Ascending aorta (tissue), 2 donors: Measurements from ENCODE around the gene JMJD6. TPM values are rescaled to one million over a fixed set of nuclear protein-coding genes. Genes with fewer than 3 reads are reported as not detected.

Experiments
- DNase-seq, 2 donors: peaks; one replicate each; pipeline ENCODE4 v3.0.0-alpha.2; 2019; ENCODE audit warnings: low spot score in 2 of 2
- H3K27ac ChIP-seq, 2 donors: fragments of 200-600 bp; sonication (generic); one replicate each; pipeline ENCODE4 v1.5.1; 2016 to 2017; ENCODE audit warnings: mild to moderate bottlenecking in 1 of 2
- H3K27me3 ChIP-seq: fragments of 200-600 bp; sonication (generic); one replicate; pipeline ENCODE4 v1.5.1; 2017
- H3K36me3 ChIP-seq, 2 donors: fragments of 200-600 bp; sonication (generic); one replicate each; pipeline ENCODE4 v1.5.1; 2016
- H3K4me1 ChIP-seq, 2 donors: fragments of 200-600 bp; sonication (generic); one replicate each; pipeline ENCODE4 v1.5.1; 2016 to 2017; ENCODE audit warnings: mild to moderate bottlenecking in 1 of 2
- H3K4me3 ChIP-seq, 2 donors: fragments of 200-600 bp; sonication (generic); one replicate each; pipeline ENCODE4 v1.5.1; 2016 to 2017; ENCODE audit warnings: mild to moderate bottlenecking in 1 of 2
- H3K9me3 ChIP-seq, 2 donors: fragments of 200-600 bp; sonication (generic); one replicate each; pipeline ENCODE4 v1.5.1; 2016
- intact Hi-C: fragments of 100-400 bp; cut with DNase I; formaldehyde crosslinking; loops from one replicate; pipeline ENCODE4 v1.15.1; 2023
- total RNA-seq: library from RNA; depleted of rRNA; stranded (reverse); fragments of >200 nt; gene quantifications from one replicate; pipeline ENCODE4 v1.1.0, GENCODE V29; 2016
- TF ChIP-seq, protein P1 (sequence below), 3 experiments: fragments of 200-600 bp in 2 of 3; fragments of 450-650 bp in 1 of 3; sonication (generic) in 2 of 3; IDR thresholded peaks; one replicate each; pipeline ENCODE4 v1.5.1; 2016 to 2019; ENCODE audit warnings: antibody characterized with exemption in 3 of 3, mild to moderate bottlenecking in 1 of 3, moderate library complexity in 1 of 3

JMJD6 gene
- total RNA-seq, 1 donor from 2014 or later: 29.4 TPM

DNA sequence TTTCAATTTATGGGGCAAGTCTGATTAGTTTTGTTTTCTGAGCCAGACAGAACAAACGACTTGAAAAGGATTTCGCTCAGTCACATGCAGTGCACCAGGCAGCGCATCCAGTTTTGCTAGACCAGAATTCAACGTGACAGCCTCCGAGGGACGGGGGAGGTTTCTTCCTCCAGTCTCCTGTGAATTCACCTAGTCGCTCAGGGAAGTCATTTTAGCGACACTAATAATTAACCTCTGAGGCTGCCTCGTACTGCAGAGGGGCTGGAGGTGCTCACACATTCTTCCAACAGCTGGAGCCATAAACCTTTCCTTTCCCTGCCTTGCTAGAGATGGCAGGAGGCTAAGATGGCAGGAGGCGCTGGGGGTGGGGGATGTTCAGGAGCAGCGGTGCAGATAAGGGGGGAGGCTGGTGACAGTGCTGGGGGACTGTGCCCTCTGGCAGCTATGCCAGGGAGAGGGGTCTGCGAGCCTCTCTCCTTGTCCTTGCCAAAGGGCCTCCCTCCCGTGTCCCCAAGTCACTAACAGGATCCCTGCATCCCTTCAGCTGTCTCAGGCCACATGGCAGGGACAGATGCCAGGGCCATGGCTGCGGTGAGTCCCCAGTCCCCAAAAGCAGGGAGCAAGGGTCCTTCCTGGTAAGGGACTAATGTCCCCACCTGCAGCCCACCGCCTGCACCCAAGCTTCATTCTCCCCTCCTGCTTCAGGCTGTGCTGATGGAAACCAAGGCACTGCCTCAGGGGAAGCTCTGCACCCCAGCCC lies 39.7 kb downstream of the JMJD6 start:
- intact Hi-C loops: loop anchor here (1.0 to 5.0 kb wide), 2 partner anchors 25 to 41 kb away; partner anchors contain the start of genes JMJD6 and METTL23
- H3K9me3 ChIP-seq: no peaks in the 10 kb centered on the region
- peaks cover 9 to 38% of the 10 kb centered on the region in 2 donors for H3K4me1 ChIP-seq
- peak overlapping the region; percentile 89 to 91 for H3K27ac ChIP-seq
- TF ChIP-seq, protein P1, sequence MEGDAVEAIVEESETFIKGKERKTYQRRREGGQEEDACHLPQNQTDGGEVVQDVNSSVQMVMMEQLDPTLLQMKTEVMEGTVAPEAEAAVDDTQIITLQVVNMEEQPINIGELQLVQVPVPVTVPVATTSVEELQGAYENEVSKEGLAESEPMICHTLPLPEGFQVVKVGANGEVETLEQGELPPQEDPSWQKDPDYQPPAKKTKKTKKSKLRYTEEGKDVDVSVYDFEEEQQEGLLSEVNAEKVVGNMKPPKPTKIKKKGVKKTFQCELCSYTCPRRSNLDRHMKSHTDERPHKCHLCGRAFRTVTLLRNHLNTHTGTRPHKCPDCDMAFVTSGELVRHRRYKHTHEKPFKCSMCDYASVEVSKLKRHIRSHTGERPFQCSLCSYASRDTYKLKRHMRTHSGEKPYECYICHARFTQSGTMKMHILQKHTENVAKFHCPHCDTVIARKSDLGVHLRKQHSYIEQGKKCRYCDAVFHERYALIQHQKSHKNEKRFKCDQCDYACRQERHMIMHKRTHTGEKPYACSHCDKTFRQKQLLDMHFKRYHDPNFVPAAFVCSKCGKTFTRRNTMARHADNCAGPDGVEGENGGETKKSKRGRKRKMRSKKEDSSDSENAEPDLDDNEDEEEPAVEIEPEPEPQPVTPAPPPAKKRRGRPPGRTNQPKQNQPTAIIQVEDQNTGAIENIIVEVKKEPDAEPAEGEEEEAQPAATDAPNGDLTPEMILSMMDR (IDR thresholded peaks at IDR 0.05): no peak
- no peaks in the 10 kb centered on the region for H3K27me3 ChIP-seq
- peaks cover 30 to 47% of the 10 kb centered on the region in 2 donors for H3K36me3 ChIP-seq
- DNase-seq: no peak
- peak overlapping the region in 1 of 2 donors; percentile 21 for H3K4me3 ChIP-seq

DNA sequence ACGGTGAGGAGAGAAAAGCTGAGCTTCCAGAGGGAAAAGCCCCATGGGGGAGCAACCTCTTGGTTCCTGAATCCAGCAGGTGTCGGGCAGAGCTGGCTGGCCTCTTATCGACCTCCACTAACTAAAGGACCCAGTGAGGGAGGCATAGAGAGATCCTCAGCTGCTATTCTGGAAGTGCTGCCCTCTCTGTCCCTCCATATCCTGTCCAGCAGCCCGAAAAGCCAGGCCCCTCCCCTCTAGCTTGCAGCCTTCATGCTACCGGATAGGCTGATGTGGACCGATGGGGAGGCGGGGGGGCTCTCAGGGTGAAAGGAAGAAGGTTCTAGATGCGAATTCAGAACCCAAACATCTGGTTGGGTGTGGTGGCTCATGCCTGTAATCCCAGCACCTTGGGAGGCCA lies 40.6 kb downstream of the JMJD6 start:
- no peaks in the 10 kb centered on the region for H3K9me3 ChIP-seq
- DNase-seq: no peak
- peak overlapping the region; percentile 89 to 91 for H3K27ac ChIP-seq
- H3K27me3 ChIP-seq: no peaks in the 10 kb centered on the region
- intact Hi-C loops: loop anchor here (5.0 kb wide), 1 partner anchor 41 kb away; the partner anchor contains the start of genes JMJD6 and METTL23
- H3K36me3 ChIP-seq: peaks cover 30 to 50% of the 10 kb centered on the region in 2 donors
- no peak overlapping the region for H3K4me3 ChIP-seq
- H3K4me1 ChIP-seq: peaks cover 9 to 33% of the 10 kb centered on the region in 2 donors
- TF ChIP-seq, protein P1 (IDR thresholded peaks at IDR 0.05): no peak

DNA sequence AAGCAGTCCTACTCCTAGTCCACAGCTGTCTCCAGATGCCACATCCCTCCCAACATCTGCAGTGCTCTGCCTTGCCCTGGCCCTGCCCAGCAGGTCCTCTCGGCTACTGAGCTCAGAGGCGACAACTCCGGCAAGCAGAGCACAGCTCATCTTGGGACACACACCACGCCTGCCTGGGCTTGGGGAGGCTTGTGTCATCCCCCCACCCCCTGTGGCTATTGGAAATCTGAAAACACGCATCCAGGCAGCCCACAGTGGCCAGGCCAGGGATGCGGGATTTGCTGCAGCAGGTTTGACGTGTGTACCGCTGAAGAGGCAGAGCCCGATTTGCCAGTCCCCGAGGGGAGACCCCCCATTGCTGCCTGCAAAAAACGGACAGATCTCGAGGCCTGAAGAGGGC lies 41.0 kb downstream of the JMJD6 start:
- peak overlapping the region; percentile 89 to 91 for H3K27ac ChIP-seq

DNA sequence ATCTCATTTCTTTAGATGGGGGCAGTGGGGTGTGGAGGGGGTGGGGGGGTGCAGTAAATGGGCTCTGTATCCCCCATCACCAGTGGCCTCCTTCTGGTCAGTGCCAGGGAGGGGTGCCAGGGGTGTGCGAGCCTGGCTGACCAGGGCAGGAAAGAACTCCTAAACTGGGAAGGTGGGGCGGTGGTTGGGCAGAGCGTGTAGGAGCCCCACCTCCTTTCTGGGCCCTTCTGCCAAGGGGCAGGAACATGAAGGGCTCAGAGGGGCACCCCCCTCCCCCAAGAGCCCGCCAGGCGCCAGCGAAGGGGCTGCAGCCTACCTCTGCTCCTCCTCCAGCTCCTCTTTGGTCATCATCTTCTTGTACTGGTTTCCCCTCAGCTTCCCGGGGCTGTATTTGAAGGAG lies 41.6 kb downstream of the JMJD6 start:
- H3K36me3 ChIP-seq: peaks cover 30 to 54% of the 10 kb centered on the region in 2 donors
- H3K27me3 ChIP-seq: no peaks in the 10 kb centered on the region
- H3K27ac ChIP-seq: peak overlapping the region; percentile 54 to 89
- H3K4me1 ChIP-seq: peaks cover 9 to 31% of the 10 kb centered on the region in 2 donors
- no peak for DNase-seq
- H3K9me3 ChIP-seq: no peaks in the 10 kb centered on the region
- intact Hi-C loops: loop anchor here (5.0 kb wide), 1 partner anchor 43 kb away; the partner anchor contains the start of genes JMJD6 and METTL23
- H3K4me3 ChIP-seq: no peak overlapping the region
- TF ChIP-seq, protein P1 (IDR thresholded peaks at IDR 0.05): no peak

More for the DNA sequence above, 41.0 kb downstream of the JMJD6 start:
- Histone ChIP-seq H3K36me3 (peaks cover 30 to 54% of the 10 kb centered on the region in 2 donors), H3K9me3 (no peaks in the 10 kb centered on the region), H3K27me3 (no peaks in the 10 kb centered on the region), H3K4me1 (peaks cover 9 to 33% of the 10 kb centered on the region in 2 donors), H3K4me3 (no peak overlapping the region)
- TF ChIP-seq, protein P1 (IDR thresholded peaks at IDR 0.05): no peak
- intact Hi-C loops: loop anchor here (5.0 kb wide), 1 partner anchor 42 kb away; the partner anchor contains the start of genes JMJD6 and METTL23
- no peak for DNase-seq

DNA sequence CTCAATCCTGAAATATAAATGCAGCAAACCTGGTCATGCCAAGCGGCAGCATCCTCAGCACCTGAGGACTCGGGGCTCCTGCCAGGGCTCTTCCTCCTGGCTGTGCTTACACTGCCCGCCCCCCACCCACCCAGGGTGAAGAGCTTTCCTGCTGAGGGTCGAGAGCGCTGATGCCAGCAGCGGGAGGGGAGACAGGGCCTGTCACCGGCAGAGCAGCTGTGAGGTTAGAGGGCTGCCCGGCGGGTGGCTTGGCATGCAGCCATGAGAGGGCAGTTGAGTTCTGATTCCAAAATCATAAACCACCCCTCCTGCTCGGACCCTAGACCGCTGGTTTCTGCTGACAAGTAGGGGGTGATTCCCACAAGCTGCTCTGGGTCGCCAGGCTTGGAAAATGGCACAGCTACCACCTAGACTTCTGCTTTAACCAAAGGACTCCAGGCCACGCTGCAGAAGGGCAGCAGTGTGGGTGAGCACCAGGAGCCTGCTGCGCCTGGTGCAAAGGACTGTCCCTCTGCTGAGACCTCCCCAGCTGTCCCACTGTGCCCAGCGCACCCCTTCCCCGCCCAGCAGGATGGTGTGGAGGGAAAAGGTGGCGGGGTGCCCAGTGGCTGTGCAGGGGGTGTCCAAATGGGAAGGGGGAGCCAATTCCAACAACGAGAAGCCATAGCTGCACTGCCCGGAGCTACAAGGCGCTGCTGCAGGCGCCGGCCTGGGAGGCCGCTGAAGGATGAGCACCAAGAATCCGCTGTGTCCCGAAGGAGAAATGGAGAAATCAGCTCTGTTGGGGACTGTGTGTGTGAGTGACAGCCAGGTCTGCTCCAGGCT lies 42.3 kb downstream of the JMJD6 start:
- Histone ChIP-seq H3K4me1 (peaks cover 9 to 25% of the 10 kb centered on the region in 2 donors), H3K9me3 (no peaks in the 10 kb centered on the region), H3K4me3 (no peak overlapping the region), H3K27me3 (no peaks in the 10 kb centered on the region), H3K27ac (peak overlapping the region in 1 of 2 donors; percentile 54), H3K36me3 (peaks cover 30 to 54% of the 10 kb centered on the region in 2 donors)
- TF ChIP-seq, protein P1 (IDR thresholded peaks at IDR 0.05): no peak
- intact Hi-C loops: no loop called here
- no peak for DNase-seq
